GM19395 (cell line): ENCODE data around the gene LRRC71.

Experiments used
- ATAC-seq: cut with Tn5 transposase; IDR thresholded peaks from one replicate; pipeline ENCODE4 v1.9.1; 2021; ENCODE audit warnings: mild to moderate bottlenecking, moderate library complexity; ENCODE audit not compliant: unreplicated experiment

Gene LRRC71

GRCh38 chr1:156920233-156921052, at the start of gene LRRC71:
TSS of gene LRRC71 (plus strand) at chr1:156920632. CDS start at chr1:156920804, 172 bp downstream.
- no peak for ATAC-seq

- ATAC-seq: no peak
Observed at GRCh38 chr1:156873659-156874058, 46.8 kb upstream of the LRRC71 start.

- no peak for ATAC-seq
Observed at GRCh38 chr1:156874142-156874541, 46.3 kb upstream of the LRRC71 start.

- ATAC-seq: no peak
Observed at GRCh38 chr1:156874572-156875340, 45.7 kb upstream of the LRRC71 start.

GRCh38 chr1:156875341-156875615, 45.2 kb upstream of the LRRC71 start:
- ATAC-seq: no peak

- no peak for ATAC-seq
Observed at GRCh38 chr1:156876281-156876680, 44.2 kb upstream of the LRRC71 start.

- ATAC-seq: no peak
Observed at GRCh38 chr1:156877433-156878170, 42.8 kb upstream of the LRRC71 start.

GRCh38 chr1:156879876-156880275, 40.6 kb upstream of the LRRC71 start:
- no peak for ATAC-seq

GRCh38 chr1:156880473-156880872, 40.0 kb upstream of the LRRC71 start:
- ATAC-seq: no peak

GRCh38 chr1:156881101-156881500, 39.3 kb upstream of the LRRC71 start:
- no peak for ATAC-seq

GRCh38 chr1:156881663-156882062, 38.8 kb upstream of the LRRC71 start:
- ATAC-seq: no peak

GRCh38 chr1:156882543-156882942, 37.9 kb upstream of the LRRC71 start:
- no peak for ATAC-seq

GRCh38 chr1:156883919-156884318, 36.5 kb upstream of the LRRC71 start:
- no peak for ATAC-seq

GRCh38 chr1:156884560-156885184, 35.8 kb upstream of the LRRC71 start:
- no peak for ATAC-seq

- ATAC-seq: no peak
Observed at GRCh38 chr1:156885314-156885713, 35.1 kb upstream of the LRRC71 start.

- no peak for ATAC-seq
Observed at GRCh38 chr1:156885880-156886355, 34.5 kb upstream of the LRRC71 start.

- no peak for ATAC-seq
Observed at GRCh38 chr1:156886583-156887281, 33.7 kb upstream of the LRRC71 start.

- ATAC-seq: no peak
Observed at GRCh38 chr1:156887317-156887716, 33.1 kb upstream of the LRRC71 start.

- no peak for ATAC-seq
Observed at GRCh38 chr1:156887734-156888133, 32.7 kb upstream of the LRRC71 start.

GRCh38 chr1:156889802-156890580, 30.4 kb upstream of the LRRC71 start:
- ATAC-seq: no peak
